SHP77 treated with DMSO at 0.1 percent for 48 hours (cell line): ENCODE measurements around the gene ZBTB2.
A peak's percentile ranks its signal among the peaks of the same experiment; 100 is the strongest.

Experiments
- DNase-seq: peaks from one replicate; lab custom pipeline; 2025; lab: John Stamatoyannopoulos, UW

ZBTB2 gene, protein sequence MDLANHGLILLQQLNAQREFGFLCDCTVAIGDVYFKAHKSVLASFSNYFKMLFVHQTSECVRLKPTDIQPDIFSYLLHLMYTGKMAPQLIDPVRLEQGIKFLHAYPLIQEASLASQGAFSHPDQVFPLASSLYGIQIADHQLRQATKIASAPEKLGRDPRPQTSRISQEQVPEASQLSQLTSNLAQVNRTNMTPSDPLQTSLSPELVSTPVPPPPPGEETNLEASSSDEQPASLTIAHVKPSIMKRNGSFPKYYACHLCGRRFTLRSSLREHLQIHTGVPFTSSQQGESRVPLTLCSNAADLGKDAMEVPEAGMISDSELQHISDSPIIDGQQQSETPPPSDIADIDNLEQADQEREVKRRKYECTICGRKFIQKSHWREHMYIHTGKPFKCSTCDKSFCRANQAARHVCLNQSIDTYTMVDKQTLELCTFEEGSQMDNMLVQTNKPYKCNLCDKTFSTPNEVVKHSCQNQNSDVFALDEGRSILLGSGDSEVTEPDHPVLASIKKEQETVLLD

GRCh38 chr6:151391471-151392413 is at the start of gene ZBTB2:
Gene ZBTB2, minus strand, starts transcription at chr6:151391559. Its CDS starts 17,922 bp downstream, at chr6:151373637.
- DNase-seq: peak; percentile 30

DNA sequence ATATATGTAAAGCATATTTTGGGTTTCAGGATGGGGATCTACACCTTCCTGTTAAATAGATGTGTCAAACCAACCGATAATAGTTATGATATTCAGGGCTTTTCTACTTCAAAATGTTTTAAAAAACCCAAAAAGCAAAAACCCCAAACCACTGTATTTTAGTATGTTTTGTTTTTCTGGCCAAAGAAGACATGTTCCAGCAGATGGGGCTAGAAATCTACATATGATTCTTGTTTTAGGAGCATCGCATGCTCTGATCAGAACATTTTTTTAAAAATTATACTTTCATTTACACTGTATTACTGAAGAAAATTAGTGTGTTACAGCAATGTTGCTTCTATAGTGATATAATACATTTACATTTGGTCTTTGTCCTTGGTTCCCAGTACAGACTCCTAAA is 49.6 kb upstream of the ZBTB2 start:
- no peak for DNase-seq

- no peak for DNase-seq
Observed at GRCh38 chr6:151440498-151440897, 49.1 kb upstream of the ZBTB2 start.

- DNase-seq: no peak
Observed at GRCh38 chr6:151437401-151437800, 46.0 kb upstream of the ZBTB2 start.

DNA sequence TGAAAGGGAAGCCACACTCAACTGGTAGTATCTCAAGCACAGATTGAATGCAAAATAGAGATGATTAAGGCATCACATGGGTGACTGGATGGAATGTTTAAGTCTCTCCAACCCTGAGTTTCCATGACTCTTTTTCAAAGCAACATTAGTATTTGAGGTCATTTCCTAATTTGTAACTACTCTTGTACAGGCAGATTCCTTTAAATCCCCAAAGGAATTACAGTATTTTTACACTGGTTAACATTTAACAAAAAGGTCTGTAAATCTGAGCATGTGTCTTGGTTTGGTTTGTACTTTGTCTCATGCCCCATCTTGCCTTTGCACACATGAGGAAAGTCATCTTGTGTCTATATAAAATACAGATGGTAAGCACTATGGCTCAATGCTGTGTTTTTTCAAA is 45.4 kb upstream of the ZBTB2 start:
- DNase-seq: no peak

DNA sequence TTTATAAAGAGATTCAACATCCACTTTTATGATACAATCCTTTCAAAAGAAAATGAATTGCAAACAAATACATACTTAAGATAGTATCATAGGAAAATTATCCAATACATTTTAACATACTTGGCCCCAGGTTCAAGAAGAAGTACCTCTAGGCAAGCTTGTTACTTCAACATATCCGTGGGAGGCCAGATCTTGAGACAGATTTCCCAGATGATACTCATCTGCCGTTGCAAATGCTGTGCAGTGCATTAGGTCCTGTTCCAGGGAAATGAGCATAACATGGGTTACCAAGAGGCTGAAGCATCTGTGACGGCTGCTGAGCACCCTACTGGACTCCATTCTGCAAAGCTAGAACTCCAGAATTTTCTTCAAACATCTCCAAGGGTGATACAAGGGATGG is 44.9 kb upstream of the ZBTB2 start:
- DNase-seq: no peak

- DNase-seq: no peak
Observed at GRCh38 chr6:151434369-151434768, 43.0 kb upstream of the ZBTB2 start.

DNA sequence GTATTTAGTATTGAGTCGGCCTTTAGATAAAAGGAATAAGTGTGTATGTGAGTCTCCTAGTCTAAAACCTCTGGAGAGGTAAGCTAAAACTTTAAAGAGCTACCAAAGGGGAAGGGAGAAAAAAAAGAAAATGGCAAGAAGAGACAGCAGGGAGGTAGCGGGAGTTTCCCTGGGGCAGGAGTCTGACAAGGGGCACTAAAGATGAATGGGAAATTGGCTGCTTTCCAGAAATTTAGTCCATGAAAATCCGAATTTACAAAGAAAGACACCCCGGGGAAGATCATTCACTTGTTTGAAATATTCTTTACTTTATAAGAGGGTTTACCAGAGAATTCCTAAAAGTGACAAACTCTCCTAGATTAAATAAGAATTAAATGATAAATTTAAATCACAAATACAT is 41.3 kb upstream of the ZBTB2 start:
- no peak for DNase-seq

GRCh38 chr6:151431337-151431736 is 40.0 kb upstream of the ZBTB2 start:
- no peak for DNase-seq

DNA sequence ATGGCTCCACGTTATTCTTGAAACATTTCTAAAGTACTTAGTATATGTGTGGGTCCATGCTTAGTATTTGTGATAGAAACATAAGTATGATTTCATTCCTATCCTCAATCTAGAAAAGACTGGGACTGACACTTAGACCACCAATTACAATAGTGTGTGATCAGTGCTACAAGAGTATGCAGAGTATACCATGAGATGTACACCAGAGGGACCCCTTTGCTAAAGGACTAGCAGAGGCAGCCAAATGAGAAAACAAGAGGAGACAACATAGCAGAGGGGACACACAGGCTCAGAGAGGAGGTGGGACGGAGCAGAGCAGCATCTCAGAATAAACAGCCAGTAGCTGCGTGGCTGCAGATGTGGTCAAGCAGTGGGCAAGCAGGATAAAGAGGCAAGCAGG is 39.5 kb upstream of the ZBTB2 start:
- DNase-seq: no peak

GRCh38 chr6:151428093-151428735 is 36.9 kb upstream of the ZBTB2 start:
- no peak for DNase-seq

DNA sequence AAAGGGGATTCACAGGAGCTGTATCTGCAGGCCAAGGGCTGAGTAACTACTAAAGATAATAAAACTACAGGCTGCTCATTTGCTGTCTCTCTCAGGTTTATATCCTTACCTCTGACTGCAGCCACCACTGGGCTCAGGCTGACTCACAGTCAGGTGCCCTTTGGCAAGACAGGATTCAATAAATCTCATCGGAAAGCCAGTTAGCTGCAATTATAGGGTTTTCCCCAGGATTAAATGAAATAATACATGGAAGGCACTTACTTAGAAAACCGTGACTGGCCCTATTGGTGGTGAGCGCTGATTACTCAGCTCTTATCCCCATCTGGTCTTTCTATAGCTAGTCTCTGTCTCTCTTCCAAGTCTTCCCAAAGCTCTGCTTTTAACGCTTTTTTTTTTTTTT is 34.2 kb upstream of the ZBTB2 start:
- no peak for DNase-seq

GRCh38 chr6:151422981-151423380 is 31.6 kb upstream of the ZBTB2 start:
- no peak for DNase-seq

DNA sequence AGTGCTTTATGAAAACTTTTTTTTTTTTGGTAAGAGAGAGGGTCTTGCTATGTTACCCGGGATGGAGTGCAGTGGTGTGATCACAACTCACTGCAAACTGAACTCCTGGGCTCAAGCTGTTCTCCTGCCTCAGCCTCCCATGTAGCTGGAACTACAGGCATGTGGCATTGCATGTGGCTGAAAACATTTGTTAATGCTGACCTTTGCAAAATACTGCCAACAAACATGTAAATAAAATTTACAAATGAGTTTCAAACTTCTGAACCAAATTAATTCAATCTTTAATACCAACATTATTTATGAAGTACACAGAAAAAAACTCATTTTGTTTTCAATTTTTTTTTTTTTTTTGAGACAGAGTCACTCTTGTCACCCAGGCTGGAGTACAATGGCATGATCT is 26.1 kb upstream of the ZBTB2 start:
- DNase-seq: no peak

DNA sequence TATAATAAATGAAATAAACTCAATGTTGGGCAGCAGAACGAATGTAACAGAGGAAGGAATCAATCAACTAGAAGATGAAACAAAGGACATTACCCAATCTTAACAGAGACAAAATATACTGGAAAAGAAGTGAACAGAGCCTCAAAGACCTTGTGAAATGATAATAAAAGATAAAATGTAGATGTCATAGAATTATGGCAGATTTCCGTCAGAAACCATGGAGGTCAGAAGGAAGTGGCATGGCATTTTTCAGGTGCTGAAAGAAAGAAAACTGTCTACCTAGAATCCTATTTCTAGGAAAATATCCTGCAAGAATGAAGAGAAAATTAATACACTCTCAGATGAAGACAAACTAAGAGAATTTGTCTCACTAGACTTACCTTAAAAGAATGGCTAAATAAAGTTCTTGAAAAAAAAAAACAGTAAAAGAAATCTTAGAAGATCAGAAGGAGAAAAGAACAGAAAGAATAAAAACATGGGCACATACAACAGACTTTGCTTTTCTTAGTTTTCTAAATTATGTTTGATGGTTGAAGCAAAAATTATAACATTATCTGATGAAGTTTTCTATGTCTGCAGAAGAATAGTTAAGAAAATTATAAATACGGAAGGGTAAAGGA is 23.4 kb upstream of the ZBTB2 start:
- no peak for DNase-seq

DNA sequence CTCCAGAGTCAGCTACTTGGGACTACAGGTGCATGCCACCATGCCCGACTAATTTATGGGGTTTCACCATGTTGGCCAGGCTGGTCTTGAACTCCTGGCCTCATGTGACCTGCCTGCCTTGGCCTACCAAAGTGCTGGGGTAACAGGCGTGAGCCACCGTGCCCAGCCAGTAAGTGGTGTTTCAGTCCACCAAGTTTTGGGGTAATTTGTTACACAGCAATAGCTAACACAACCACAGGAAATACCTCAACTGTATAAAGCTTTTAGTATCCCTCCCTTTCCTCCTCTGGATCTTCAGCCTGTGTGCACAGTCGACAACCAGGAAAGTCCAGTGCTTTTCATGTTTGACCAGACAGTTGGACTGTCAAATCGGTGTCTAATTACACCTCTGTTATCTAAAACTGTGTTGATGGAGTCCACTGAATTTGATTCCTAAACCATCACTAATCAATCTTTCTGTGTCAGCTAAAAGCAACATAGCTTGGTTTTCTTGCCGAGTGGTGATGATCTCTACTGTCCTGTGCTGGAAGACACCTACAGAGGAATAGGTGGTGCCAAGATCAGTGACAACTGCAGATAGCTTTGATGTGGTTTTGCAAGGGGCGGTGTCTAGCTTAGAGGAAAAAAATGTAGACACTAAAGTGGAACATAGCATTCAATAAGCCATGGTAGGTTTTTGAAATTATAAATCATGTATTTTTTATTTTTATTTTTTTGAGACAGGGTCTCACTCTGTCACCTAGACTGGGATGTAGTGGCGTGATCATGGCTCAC is 22.2 kb upstream of the ZBTB2 start:
- DNase-seq: no peak

DNA sequence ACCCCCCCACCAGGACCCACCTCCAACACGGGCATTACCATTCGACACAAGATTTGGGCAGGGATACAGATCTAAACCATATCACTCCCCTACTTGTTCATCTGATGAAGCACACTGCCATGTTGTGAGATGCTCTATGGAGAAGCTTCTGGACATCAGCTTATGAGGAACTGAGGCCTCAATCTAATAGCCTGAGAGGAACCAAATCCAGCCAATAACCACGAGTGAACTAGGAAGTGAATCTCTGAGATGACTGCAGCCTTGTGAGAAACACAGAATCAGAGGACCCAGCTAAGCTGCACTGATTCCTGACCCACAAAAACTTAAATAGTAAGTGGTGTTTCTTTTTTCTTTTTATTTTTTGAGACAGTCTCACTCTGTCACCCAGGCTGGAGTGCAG is 21.6 kb upstream of the ZBTB2 start:
- no peak for DNase-seq

- no peak for DNase-seq
Observed at GRCh38 chr6:151409679-151410078, 18.3 kb upstream of the ZBTB2 start.

- DNase-seq: no peak
Observed at GRCh38 chr6:151409260-151409659, 17.9 kb upstream of the ZBTB2 start.

DNA sequence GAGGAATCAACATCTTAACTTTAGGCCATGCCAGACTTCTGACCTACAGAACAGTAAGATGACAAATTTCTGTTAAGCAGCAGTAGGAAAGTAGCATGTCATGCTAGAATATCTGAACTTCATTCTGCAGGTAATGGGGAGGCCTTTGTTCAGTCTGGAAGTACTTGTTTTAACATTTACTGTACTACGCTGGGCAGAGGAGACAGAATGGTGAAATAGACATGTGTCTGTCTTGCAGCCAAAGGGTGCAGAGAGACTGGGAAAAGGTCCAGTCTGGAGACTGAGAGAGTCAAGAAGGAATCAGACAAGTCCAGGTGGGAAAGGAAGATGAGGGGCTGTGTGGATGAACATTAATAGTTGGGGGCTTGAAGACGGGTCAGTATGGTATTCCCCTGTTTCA is 17.5 kb upstream of the ZBTB2 start:
- DNase-seq: no peak

DNA sequence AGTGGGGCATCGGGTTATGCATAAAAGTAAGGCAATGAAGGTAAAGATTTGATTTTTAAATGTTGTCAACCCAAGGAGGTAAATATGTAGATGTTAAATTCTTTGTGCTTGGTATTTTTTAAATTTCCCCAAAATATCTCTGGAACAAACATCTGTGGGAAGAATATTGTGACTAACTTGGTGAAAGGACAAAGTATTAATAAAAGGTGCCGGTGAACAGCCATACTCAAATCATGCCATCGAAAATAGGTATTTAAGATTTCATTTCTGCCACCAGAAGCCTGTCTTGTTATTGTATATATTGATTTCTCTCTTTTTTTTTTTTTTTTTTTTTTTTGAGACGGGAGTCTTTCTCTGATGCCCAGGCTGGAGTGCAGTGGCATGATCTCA is 12.6 kb upstream of the ZBTB2 start:
- DNase-seq: no peak
